HG03460 (cell line): Measurements from ENCODE around the gene CHI3L1.

Source experiments
- ATAC-seq: cut with Tn5 transposase; IDR thresholded peaks from one replicate; pipeline ENCODE4 v1.9.1; 2021; ENCODE audit not compliant: unreplicated experiment

The CHI3L1 gene

DNA sequence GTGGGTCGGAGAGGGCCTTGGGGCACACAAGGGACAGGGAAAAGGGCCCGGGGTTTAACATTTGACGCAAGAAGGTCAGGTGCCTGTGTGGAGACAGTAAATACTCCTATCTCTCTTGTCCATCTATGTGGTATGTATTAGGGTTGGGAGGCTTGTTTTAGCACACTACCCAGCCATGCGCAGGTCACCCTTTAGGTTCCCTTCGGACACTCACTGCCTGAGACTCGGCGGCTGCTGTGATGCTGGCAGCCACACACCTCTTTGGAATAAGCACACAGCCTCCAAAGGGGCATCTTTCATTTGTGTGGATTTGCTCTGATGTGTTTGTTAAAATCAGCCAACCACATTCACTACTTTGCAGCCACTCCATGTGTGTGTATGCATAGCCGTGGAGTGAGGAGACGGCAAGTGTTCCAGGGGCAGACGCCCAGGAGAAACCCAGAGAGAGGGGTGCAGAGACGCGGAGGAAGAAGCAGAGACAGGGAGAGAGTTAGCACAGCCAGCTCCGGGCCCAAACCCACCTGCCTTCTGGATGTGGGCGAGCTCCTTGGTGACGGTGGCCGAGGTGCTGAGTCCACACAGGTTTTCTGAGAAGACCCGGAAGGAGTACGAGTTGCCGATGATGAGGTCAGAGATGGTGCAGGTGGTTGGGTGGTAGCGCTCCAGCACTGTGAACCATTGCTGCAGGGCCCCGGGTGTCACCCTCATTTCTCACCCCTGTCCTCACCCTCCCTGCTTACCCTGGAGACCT is 16.6 kb downstream of the CHI3L1 start:
- no peak for ATAC-seq

DNA sequence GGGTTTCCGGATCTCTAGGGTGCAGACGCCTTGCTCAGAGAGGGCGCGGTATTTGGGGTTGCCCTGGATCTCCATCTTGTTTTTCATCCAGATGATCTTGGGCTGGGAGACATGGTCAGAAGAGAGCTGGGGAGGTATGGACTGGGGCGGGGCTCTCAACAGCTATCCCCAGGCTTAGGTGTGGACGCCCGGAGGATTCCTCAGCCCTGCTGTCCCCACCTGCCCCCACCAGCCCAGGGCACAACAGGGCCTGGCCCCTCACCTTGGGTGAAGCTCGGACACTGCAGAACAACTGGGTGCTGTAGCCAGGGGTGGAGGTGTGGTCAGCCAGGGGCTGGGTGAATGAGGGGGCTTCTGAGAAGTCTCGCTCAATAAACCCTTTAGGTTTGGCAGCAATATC is 17.5 kb downstream of the CHI3L1 start:
- ATAC-seq, result no peak

DNA sequence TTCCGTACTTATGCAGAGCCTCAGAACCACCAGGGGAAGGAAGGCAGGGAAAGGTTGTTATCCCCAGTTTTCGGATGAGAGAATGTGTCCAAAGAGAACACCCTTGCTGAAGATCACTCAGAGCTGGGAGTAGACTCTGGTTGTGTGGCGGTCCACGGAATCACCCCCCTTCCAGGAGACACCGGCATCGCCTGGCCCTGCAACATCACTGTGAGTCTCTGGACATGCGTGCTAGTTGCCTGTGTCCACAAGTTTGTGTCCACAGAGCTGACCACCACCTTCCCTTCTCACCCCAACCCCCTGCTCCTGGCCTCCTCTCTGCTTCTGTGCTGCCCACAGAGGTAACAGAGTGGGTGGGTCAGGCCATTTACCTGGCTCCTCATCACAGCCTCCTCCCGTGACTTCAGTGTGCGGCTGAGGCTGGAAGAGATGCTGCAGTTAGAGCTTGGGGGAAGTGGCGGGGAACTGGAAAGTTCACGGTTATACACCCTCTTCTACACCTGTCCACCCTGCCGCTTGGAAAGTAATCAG is 18.2 kb downstream of the CHI3L1 start:
- ATAC-seq, result no peak

DNA sequence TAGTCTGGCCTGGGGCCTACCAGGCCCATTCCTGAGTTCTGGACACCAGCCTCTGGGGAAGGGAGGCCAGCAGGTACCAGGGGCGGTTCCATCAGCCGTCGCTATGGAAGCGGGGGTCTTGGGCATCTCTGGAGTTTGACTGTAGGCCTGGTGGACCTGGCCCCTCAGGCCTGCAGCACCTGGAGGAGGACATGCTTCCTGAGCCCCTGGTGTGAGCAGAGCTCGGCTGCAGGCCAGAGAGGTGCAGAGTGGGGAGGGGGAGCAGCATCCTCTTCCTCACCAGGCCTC is 18.6 kb downstream of the CHI3L1 start:
- no peak for ATAC-seq

DNA sequence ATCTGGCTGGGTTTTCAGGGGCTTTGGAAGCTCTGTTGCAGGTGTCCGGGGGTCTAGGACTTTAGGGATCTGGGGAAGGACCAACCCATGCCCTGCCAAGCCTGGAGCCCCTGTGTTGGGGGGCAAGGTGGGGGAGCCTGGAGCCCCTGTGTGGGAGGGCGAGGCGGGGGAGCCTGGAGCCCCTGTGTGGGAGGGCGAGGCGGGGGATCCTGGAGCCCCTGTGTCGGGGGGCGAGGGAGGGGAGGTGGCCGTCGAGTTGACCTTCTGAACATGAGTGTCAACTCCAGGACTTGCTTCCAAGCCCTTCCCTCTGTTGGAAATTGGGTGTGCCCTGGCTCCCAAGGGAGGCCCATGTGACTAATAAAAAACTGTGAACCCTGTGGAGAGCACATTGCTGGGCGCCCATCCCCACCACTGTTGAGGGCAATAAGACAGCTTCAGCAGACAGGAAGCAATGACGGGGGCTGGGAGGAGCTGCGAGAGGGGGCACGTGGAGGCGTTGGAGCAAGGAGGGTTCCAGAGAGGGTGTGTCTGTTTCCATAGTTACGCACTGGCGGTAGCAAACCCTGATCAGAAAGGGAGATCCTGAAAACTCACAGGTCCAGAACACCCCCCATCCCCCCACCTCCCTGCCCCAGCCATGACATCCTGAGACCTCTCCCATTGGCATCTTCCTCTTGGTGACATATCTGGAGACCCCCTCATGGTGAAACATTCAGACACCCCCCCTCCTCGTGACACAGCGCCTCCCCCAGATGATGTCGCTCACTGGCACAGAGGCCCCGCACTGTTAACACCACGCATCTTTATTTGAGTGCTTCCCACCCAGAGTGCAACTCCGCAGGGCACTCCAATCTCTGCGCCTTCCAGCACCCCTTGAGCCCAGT is 19.2 kb downstream of the CHI3L1 start:
- no peak for ATAC-seq

DNA sequence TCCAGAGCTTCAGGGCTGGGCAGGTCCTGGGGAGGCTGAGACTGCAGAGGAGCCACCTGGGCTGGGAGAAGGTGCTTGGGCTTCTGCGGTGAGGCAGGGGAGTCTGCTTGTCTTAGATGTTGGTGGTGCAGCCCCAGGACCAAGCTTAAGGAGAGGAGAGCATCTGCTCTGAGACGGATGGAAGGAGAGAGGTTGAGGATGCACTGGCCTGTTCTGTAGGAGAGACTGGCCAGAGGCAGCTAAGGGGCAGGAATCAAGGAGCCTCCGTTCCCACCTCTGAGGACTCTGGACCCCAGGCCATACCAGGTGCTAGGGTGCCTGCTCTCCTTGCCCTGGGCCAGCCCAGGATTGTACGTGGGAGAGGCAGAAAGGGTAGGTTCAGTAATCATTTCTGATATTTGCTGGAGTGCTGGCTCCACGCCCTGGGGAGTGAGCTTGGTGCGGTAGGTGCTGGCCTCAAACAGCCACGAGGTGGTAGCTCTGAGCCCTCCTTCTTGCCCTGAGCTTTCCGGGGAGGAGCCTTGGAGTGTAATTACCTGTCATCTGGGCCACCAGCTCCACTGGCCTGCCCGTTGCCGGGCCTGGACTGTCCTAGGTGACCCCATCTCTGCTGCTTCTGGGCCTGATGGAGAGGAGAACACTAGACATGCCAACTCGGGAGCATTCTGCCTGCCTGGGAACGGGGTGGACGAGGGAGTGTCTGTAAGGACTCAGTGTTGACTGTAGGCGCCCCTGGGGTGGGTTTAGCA is 20.1 kb downstream of the CHI3L1 start:
- no peak for ATAC-seq

DNA sequence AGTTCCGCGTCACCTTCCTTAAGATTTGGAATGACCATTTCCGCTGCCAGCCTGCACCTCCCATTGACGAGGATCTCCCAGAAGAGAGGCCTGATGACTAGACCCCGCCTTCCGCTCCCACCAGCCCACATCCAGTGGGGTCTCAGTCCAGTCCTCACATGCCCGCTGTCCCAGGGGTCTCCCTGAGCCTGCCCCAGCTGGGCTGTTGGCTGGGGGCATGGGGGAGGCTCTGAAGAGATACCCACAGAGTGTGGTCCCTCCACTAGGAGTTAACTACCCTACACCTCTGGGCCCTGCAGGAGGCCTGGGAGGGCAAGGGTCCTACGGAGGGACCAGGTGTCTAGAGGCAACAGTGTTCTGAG is 20.7 kb downstream of the CHI3L1 start:
- ATAC-seq, result no peak

- ATAC-seq, result no peak
These were observed 21.3 kb downstream of the CHI3L1 start for GRCh38 chr1:203165101-203165799.

DNA sequence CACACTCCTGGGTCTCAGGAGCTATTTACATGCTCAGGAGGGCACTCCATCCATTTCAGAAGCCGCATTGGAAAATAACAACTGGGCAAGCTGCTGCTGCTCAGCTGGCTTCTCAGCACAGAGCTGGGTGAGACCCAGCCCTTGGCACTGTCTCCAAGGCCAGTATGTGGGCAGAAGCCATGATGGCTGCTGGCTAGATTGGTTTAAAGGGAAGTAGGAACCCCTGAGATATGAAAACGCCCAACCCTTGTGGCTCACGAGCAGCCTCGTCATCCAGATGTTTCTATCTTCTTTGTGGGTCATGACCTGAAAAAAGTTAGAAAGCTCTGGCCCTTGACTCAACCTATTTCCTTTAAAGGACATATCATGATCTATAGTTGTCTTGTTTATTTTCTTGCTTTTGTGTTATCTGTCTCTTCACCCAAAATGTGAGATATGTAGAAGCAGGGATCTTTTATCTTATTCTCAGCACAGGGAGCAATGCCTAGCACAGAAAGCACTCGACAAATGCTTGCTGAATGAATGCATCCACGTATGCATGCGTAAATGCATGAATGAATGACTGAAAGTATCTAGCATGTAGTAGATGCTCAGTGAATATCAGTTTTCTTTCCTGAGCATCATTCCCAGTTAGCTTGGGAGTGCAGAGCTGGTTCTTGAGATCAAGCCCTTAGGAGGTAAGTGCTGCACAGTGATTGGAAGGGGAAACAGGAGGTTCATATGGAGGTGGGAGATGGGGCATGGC is 22.4 kb downstream of the CHI3L1 start:
- ATAC-seq, result no peak

DNA sequence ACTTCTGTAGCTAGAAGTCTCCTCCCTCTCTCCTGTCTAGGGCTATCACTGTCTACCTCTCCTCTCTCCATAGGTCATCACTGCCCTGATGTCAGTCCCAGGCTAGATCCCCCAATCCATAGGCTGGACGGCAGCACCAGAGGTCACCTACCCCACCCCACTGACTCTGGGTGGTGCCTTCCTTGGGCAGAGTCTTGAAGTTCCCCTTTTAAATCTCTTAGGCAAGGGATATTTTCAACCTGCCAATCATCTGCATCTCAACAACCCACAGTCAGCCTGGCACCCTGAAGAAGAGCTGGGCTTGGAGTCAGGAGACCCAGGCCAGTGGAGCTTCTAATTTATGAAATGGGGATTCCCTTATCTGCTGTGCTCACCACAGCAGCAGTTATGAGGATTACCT is 24.1 kb downstream of the CHI3L1 start:
- ATAC-seq, result no peak

DNA sequence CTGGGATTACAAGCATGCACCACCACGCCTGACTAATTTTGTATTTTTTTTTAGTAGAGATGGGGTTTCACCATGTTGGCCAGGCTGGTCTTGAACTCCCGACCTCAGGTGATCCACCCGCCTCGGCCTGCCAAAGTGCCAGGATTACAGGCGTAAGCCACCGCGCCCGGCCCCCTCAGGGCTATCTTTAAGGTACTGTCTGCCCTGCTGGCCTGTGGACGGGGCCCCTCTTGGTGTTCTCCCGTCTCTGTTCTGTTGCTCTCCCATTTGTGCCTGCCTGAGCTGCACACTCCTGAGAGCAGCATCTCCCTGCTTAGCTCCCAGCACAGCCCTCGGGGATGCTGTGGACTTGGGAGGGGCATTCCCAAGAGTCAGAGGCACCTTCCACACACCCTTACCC is 24.8 kb downstream of the CHI3L1 start:
- ATAC-seq, result no peak

DNA sequence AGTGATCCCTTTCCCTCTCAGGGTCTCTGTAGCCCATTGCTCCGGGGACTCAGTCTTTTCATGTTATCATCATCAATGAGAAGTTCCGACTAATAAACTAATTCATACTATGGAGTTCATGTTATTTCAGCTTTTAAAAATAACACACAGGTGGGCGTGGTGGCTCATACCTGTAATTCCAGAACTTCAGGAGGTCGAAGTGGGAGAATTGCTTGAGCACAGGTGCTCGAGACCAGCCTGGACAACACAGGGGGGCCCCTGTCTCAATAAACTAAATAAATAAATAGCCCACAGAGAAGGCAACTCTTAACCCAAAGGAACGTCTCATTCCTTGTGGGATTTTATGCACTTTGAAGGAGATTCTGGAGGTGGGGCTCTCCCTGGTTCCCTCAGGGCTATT is 25.3 kb downstream of the CHI3L1 start:
- ATAC-seq, result no peak

DNA sequence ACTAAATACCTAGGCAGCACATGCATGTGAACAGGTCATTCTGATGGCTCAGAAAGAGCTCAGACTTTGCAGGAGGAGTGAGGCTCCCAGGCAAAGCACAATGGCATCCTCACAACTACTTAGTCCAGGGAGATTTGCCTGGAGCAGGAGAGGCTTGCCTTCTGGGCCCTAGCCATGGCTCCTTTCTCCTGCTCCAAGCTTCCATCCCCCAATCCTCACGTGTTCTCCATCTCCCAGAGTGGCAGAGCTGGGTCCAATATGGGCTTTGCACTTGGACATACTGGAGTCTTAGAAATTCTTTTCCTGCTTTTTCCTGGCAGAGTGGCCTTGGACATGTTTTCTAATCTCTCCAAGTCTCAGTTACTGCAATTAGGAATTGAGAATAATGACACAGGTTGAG is 26.7 kb downstream of the CHI3L1 start:
- ATAC-seq, result no peak

DNA sequence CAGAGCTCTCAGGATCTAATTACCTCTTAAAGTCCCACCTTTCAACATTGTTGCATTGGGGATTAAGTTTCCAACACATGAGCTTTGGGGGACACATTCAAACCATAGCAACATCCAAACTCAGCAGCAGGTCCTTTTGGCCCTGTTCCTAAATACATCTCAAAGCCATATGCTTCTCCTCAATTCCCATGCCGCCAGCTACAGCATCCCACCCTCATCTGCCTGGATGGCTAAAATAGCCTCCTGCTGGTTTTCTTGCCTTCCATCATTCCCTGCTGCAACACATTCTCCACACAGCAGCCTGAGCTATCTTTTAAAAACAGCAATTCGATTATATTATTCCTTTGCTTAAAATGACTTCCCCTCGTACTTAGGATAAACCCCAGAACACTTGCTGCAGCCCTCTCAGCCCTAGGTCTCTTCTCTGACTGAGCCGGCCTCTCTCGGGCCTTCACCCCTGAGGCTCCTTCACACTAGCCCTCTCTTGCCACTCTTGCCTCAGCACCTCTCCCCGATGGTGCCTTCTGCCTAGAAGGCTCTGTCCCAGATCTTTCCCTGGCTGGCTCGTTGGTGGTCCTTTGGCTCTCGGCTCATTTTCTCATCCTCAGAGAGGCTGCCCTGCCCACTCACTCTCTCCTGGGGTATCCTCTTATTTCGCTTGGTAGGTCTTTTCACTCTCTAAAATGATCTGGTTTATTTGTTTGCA is 27.4 kb downstream of the CHI3L1 start:
- ATAC-seq, result no peak

DNA sequence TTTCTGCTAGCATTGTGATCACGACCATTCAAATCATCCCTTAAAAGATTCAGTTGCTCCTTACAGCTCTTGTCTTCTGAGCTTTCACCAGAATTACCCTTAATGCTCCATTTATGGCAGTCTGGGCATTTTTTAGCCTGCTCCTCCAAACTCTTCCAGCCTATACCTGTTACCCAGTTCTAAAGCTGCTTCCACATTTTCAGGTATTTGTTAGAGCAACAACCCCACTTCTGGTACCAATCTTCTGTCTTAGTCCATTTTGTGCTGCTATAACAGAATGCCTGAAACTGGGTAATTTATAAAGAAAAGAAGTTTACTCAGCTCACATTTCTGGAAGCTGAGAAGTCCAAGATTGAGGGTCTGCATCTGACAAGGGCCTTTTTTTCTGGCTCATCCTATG is 28.1 kb downstream of the CHI3L1 start:
- no peak for ATAC-seq

- ATAC-seq, result no peak
These were observed 30.2 kb downstream of the CHI3L1 start for GRCh38 chr1:203156280-203156679.

GRCh38 chr1:203153989-203154821 is 32.3 kb downstream of the CHI3L1 start:
- ATAC-seq, result no peak

- no peak for ATAC-seq
These were observed 33.2 kb downstream of the CHI3L1 start for GRCh38 chr1:203153051-203153988.
